ENCODE data around the gene EXOC6B. TPM values are rescaled to one million over a fixed set of nuclear protein-coding genes. Genes with fewer than 3 reads are reported as not detected.

EXOC6B gene
- total and polyA plus RNA-seq, 9 of the 15 experiments (the other 6 are each of a cell fraction or from before 2014, with no cell fraction given) = 0.28 to 4.2 (median 2.0) TPM

- TF ChIP-seq GTF2B (IDR thresholded peaks at IDR 0.05; ENCODE audit: extremely low read depth, insufficient read length) = no peak
These were observed 615.4 kb downstream of the EXOC6B start (continued) for GRCh38 chr2:72210470-72210869.

- 0% methylated on average over 1 of the region's 1 CpG for WGBS (ENCODE audit: insufficient coverage, low coverage, missing lambda C conversion rate)
These were observed 617.6 kb downstream of the EXOC6B start for GRCh38 chr2:72208225-72208624.

GRCh38 chr2:72207334-72207733 lies 618.5 kb downstream of the EXOC6B start:
- no peak for TF ChIP-seq FOSL1 (tag; conservative IDR thresholded peaks at IDR 0.05)
- TF ChIP-seq ARID1B (IDR thresholded peaks at IDR 0.05) = no peak
- no peak for TF ChIP-seq ZFP30 (CRISPR knock-in tag; IDR thresholded peaks at IDR 0.05; ENCODE audit: borderline replicate concordance)
- no peak for TF ChIP-seq ZNF764 (CRISPR knock-in tag; IDR thresholded peaks at IDR 0.05; ENCODE audit: low read depth)
- no peak for TF ChIP-seq PHF20 (IDR thresholded peaks at IDR 0.05; ENCODE audit: partially characterized antibody)
- TF ChIP-seq HDAC3 (IDR thresholded peaks at IDR 0.05; ENCODE audit: borderline replicate concordance, partially characterized antibody) = no peak
- no peak for TF ChIP-seq CSDE1 (IDR thresholded peaks at IDR 0.05)
- TF ChIP-seq TARDBP (IDR thresholded peaks at IDR 0.05) = no peak
- TF ChIP-seq ZNF436 (CRISPR knock-in tag; IDR thresholded peaks at IDR 0.05) = no peak
- no peak for TF ChIP-seq HCFC1 (IDR thresholded peaks at IDR 0.05; ENCODE audit: low read depth, low read length)
- BruUV-seq (replicated peaks) = no TSS peak
- H3K9ac ChIP-seq (ENCODE audit: insufficient read depth in 1 of 2, low read depth in 2 of 2, low read length in 2 of 2) = no peak overlapping the region
- H3K36me3 ChIP-seq (ENCODE audit: control insufficient read depth, insufficient read depth, low read length) = no peaks in the 10 kb centered on the region
- no peak overlapping the region for H3K4me3 ChIP-seq
- no peaks in the 10 kb centered on the region for H3K4me1 ChIP-seq (replicated peaks in 1 of 2; ENCODE audit: control insufficient read depth in 2 of 2, insufficient read depth in 2 of 2, low read length in 2 of 2)
- no peaks in the 10 kb centered on the region for H3K79me2 ChIP-seq (ENCODE audit: control insufficient read depth, insufficient read depth, low read length)
- DNase-seq (ENCODE audit: extremely low read depth in 1 of 4, low spot score in 3 of 4) (no peak), FAIRE-seq (no peak), ATAC-seq (no peak)
- no peak overlapping the region for H2AFZ ChIP-seq (ENCODE audit: low read depth, low read length)
- intact Hi-C loops (cut with micrococcal nuclease) = no loop called here
- POLR2A ChIA-PET = no interaction called here
- no peaks in the 10 kb centered on the region for H3K27me3 ChIP-seq (ENCODE audit: control insufficient read depth in 2 of 2, insufficient read depth in 2 of 2, low read length in 2 of 2)
- no peaks in the 10 kb centered on the region for H3K9me3 ChIP-seq (replicated peaks; ENCODE audit: control insufficient read depth, insufficient read depth, low read depth, low read length)
- CTCF ChIA-PET (ENCODE audit: low intra/inter-chr PET ratio) = no interaction called here
- H4K20me1 ChIP-seq (replicated peaks; ENCODE audit: control insufficient read depth, insufficient read depth, low read length) = no peaks in the 10 kb centered on the region
- no peak overlapping the region for H3K27ac ChIP-seq (ENCODE audit: extremely low read depth, low read depth, low read length)
- H3K4me2 ChIP-seq (ENCODE audit: insufficient read depth, low read length) = no peak overlapping the region
- WGBS (ENCODE audit: insufficient coverage, low coverage, missing lambda C conversion rate) = 0% methylated on average over 2 of the region's 2 CpGs
- in situ Hi-C loops (cut with MboI) = no loop called here
- no peaks in the 10 kb centered on the region for H3K9me1 ChIP-seq (ENCODE audit: control insufficient read depth, insufficient read depth, low read length)

More at GRCh38 chr2:72208225-72208624, 617.6 kb downstream of the EXOC6B start:
- no peaks in the 10 kb centered on the region for H3K36me3 ChIP-seq (ENCODE audit: control insufficient read depth, insufficient read depth, low read length)
- H3K9me3 ChIP-seq (replicated peaks; ENCODE audit: control insufficient read depth, insufficient read depth, low read depth, low read length) = no peaks in the 10 kb centered on the region
- no peak overlapping the region for H3K4me2 ChIP-seq (ENCODE audit: insufficient read depth, low read length)
- POLR2A ChIA-PET = no interaction called here
- in situ Hi-C loops (cut with MboI) (no loop called here), intact Hi-C loops (cut with micrococcal nuclease) (no loop called here)
- DNase-seq (ENCODE audit: extremely low read depth in 1 of 4, low spot score in 3 of 4) (no peak), FAIRE-seq (no peak), ATAC-seq (no peak)
- no peaks in the 10 kb centered on the region for H4K20me1 ChIP-seq (replicated peaks; ENCODE audit: control insufficient read depth, insufficient read depth, low read length)
- H3K27ac ChIP-seq (ENCODE audit: extremely low read depth, low read depth, low read length) = no peak overlapping the region
- H2AFZ ChIP-seq (ENCODE audit: low read depth, low read length) = no peak overlapping the region
- H3K9me1 ChIP-seq (ENCODE audit: control insufficient read depth, insufficient read depth, low read length) = no peaks in the 10 kb centered on the region
- H3K27me3 ChIP-seq (ENCODE audit: control insufficient read depth in 2 of 2, insufficient read depth in 2 of 2, low read length in 2 of 2) = no peaks in the 10 kb centered on the region
- H3K4me3 ChIP-seq = no peak overlapping the region
- CTCF ChIA-PET (ENCODE audit: low intra/inter-chr PET ratio) = no interaction called here
- H3K9ac ChIP-seq (ENCODE audit: insufficient read depth in 1 of 2, low read depth in 2 of 2, low read length in 2 of 2) = no peak overlapping the region
- no peaks in the 10 kb centered on the region for H3K4me1 ChIP-seq (replicated peaks in 1 of 2; ENCODE audit: control insufficient read depth in 2 of 2, insufficient read depth in 2 of 2, low read length in 2 of 2)
- no TSS peak for BruUV-seq (replicated peaks)
- H3K79me2 ChIP-seq (ENCODE audit: control insufficient read depth, insufficient read depth, low read length) = no peaks in the 10 kb centered on the region
- TF ChIP-seq PURB (CRISPR knock-in tag; IDR thresholded peaks at IDR 0.05; ENCODE audit: low read depth) (no peak), NR4A1 (CRISPR knock-in tag; IDR thresholded peaks at IDR 0.05) (no peak), NR4A1 (tag; IDR thresholded peaks at IDR 0.05) (no peak), NFIX (CRISPR knock-in tag; IDR thresholded peaks at IDR 0.05; ENCODE audit: low read depth) (no peak)

All from K562 (cell line).